ENCODE results near the gene AFDN.

- no peak for TF ChIP-seq CTCF (IDR thresholded peaks at IDR 0.05; ENCODE audit: insufficient read depth, low read depth, low read length)
- TF ChIP-seq EZH2 (IDR thresholded peaks at IDR 0.05; ENCODE audit: insufficient read depth, low read length): no peak
These were observed 32.3 kb upstream of the AFDN start for GRCh38 chr6:167794161-167795157.

All from astrocyte (in vitro differentiated cells and primary cell).